HUES6 (cell line): ENCODE results near the gene ARHGEF19.

ENCODE experiments used
- H3K27ac ChIP-seq: 2 replicates; pipeline ENCODE4 v1.7.0; 2013; ENCODE audit warnings: low read depth, mild to moderate bottlenecking, low read length, inconsistent platforms
- H3K27me3 ChIP-seq: 2 replicates; pipeline ENCODE4 v1.6.1; 2013; ENCODE audit warnings: low read length; ENCODE audit not compliant: control insufficient read depth, insufficient read depth
- H3K36me3 ChIP-seq: 2 replicates; pipeline ENCODE4 v1.6.1; 2013; ENCODE audit warnings: low read length; ENCODE audit not compliant: control insufficient read depth, insufficient read depth
- H3K4me1 ChIP-seq: 2 replicates; pipeline ENCODE4 v1.6.1; 2013; ENCODE audit warnings: low read length; ENCODE audit not compliant: control insufficient read depth, insufficient read depth
- H3K4me3 ChIP-seq: 2 replicates; pipeline ENCODE4 v1.5.1; 2013; ENCODE audit warnings: low read depth, low read length
- H3K9ac ChIP-seq: one replicate; pipeline ENCODE4 v1.6.1; 2013; ENCODE audit warnings: mild to moderate bottlenecking, low read length
- H3K9me3 ChIP-seq: 2 replicates; pipeline ENCODE4 v1.6.1; 2013; ENCODE audit warnings: low read depth, low read length; ENCODE audit not compliant: control insufficient read depth, insufficient read depth

The ARHGEF19 gene

GRCh38 chr1:16209132-16209846 is 3.2 kb downstream of the ARHGEF19 start:
- no peaks in the 10 kb centered on the region for H3K9me3 ChIP-seq
- H3K36me3 ChIP-seq: 0 out of 2 replicates have a peak, but pooled peaks cover 6% of the 10 kb centered on the region
- H3K4me1 ChIP-seq: peaks cover 41% of the 10 kb centered on the region
- no peak overlapping the region for H3K9ac ChIP-seq
- H3K4me3 ChIP-seq: no peak overlapping the region
- no peak overlapping the region for H3K27ac ChIP-seq
- H3K27me3 ChIP-seq: no peaks in the 10 kb centered on the region

- no peak overlapping the region for H3K9ac ChIP-seq
- H3K27me3 ChIP-seq: no peaks in the 10 kb centered on the region
- H3K27ac ChIP-seq: no peak overlapping the region
- no peaks in the 10 kb centered on the region for H3K9me3 ChIP-seq
- H3K4me1 ChIP-seq: peaks cover 41% of the 10 kb centered on the region
- H3K36me3 ChIP-seq: 0 out of 2 replicates have a peak, but pooled peaks cover 10% of the 10 kb centered on the region
- H3K4me3 ChIP-seq: peak overlapping the region; percentile 77; the same call in 1 of the 2 replicates
Measured at GRCh38 chr1:16208270-16208987, 4.0 kb downstream of the ARHGEF19 start.

GRCh38 chr1:16207318-16208269 is 4.9 kb downstream of the ARHGEF19 start:
- peaks cover 33% of the 10 kb centered on the region for H3K4me1 ChIP-seq
- H3K27ac ChIP-seq: no peak overlapping the region
- H3K27me3 ChIP-seq: no peaks in the 10 kb centered on the region
- 0 out of 2 replicates have a peak, but pooled peaks cover 10% of the 10 kb centered on the region for H3K36me3 ChIP-seq
- H3K9me3 ChIP-seq: no peaks in the 10 kb centered on the region
- peak overlapping the region; percentile 76 for H3K9ac ChIP-seq
- H3K4me3 ChIP-seq: peak overlapping the region; percentile 77

- Histone ChIP-seq H3K4me1 (peaks cover 25% of the 10 kb centered on the region), H3K4me3 (peak overlapping the region; percentile 77), H3K27me3 (no peaks in the 10 kb centered on the region), H3K36me3 (peaks cover 14% of the 10 kb centered on the region; the same call in 1 of the 2 replicates), H3K27ac (no peak overlapping the region), H3K9ac (peak overlapping the region; percentile 76), H3K9me3 (no peaks in the 10 kb centered on the region)
Measured at GRCh38 chr1:16206547-16207317, 5.7 kb downstream of the ARHGEF19 start.

GRCh38 chr1:16205891-16206546 is 6.4 kb downstream of the ARHGEF19 start:
- no peaks in the 10 kb centered on the region for H3K9me3 ChIP-seq
- H3K27me3 ChIP-seq: no peaks in the 10 kb centered on the region
- peak overlapping the region; percentile 63 for H3K9ac ChIP-seq
- peaks cover 21% of the 10 kb centered on the region; the same call in 1 of the 2 replicates for H3K36me3 ChIP-seq
- H3K4me1 ChIP-seq: peaks cover 18% of the 10 kb centered on the region
- H3K4me3 ChIP-seq: peak overlapping the region; percentile 73
- H3K27ac ChIP-seq: no peak overlapping the region

GRCh38 chr1:16205334-16205671 is 7.1 kb downstream of the ARHGEF19 start:
- peaks cover 21% of the 10 kb centered on the region; the same call in 1 of the 2 replicates for H3K36me3 ChIP-seq

GRCh38 chr1:16204634-16205333 is 7.7 kb downstream of the ARHGEF19 start:
- no peak overlapping the region for H3K4me3 ChIP-seq
- no peak overlapping the region for H3K9ac ChIP-seq
- no peaks in the 10 kb centered on the region for H3K9me3 ChIP-seq
- H3K36me3 ChIP-seq: peaks cover 21% of the 10 kb centered on the region; the same call in 1 of the 2 replicates
- peaks cover 18% of the 10 kb centered on the region for H3K4me1 ChIP-seq
- H3K27ac ChIP-seq: no peak overlapping the region
- no peaks in the 10 kb centered on the region for H3K27me3 ChIP-seq

More at GRCh38 chr1:16205334-16205671, 7.1 kb downstream of the ARHGEF19 start:
- Histone ChIP-seq H3K4me3 (no peak overlapping the region), H3K9me3 (no peaks in the 10 kb centered on the region), H3K27me3 (no peaks in the 10 kb centered on the region), H3K27ac (no peak overlapping the region), H3K9ac (no peak overlapping the region), H3K4me1 (peaks cover 18% of the 10 kb centered on the region)

GRCh38 chr1:16204216-16204615 is 8.2 kb downstream of the ARHGEF19 start:
- peaks cover 21% of the 10 kb centered on the region; the same call in 1 of the 2 replicates for H3K36me3 ChIP-seq
- no peak overlapping the region for H3K9ac ChIP-seq
- H3K27ac ChIP-seq: no peak overlapping the region
- H3K4me3 ChIP-seq: no peak overlapping the region
- H3K27me3 ChIP-seq: no peaks in the 10 kb centered on the region
- H3K4me1 ChIP-seq: peaks cover 18% of the 10 kb centered on the region
- no peaks in the 10 kb centered on the region for H3K9me3 ChIP-seq

GRCh38 chr1:16203550-16203949 is 8.9 kb downstream of the ARHGEF19 start:
- peaks cover 18% of the 10 kb centered on the region for H3K4me1 ChIP-seq
- H3K27ac ChIP-seq: no peak overlapping the region
- H3K36me3 ChIP-seq: peaks cover 28% of the 10 kb centered on the region
- H3K4me3 ChIP-seq: no peak overlapping the region
- no peaks in the 10 kb centered on the region for H3K9me3 ChIP-seq
- H3K9ac ChIP-seq: no peak overlapping the region
- no peaks in the 10 kb centered on the region for H3K27me3 ChIP-seq
